ENCODE results near the gene DNM3. TPM values are rescaled to one million over a fixed set of nuclear protein-coding genes. Genes with fewer than 3 reads are reported as not detected.

The DNM3 gene
- total and polyA plus RNA-seq, 9 donors: 3.1 to 6.5 (median 4.4) TPM

GRCh38 chr1:172394141-172394751 is 552.9 kb downstream of the DNM3 start:
- 60 to 77% (median 60%) methylated on average over 4 of the region's 4 CpGs for WGBS, 3 donors
- no peak overlapping the region for H3K27ac ChIP-seq
- H3K36me3 ChIP-seq: no peaks in the 10 kb centered on the region
- no peak for TF ChIP-seq POLR2A (IDR thresholded peaks at IDR 0.05)
- no peak for TF ChIP-seq CTCF (IDR thresholded peaks at IDR 0.05)
- TF ChIP-seq EP300 (IDR thresholded peaks at IDR 0.05): no peak
- H3K9me3 ChIP-seq: no peaks in the 10 kb centered on the region
- no peak for DNase-seq
- no peak overlapping the region for H3K4me3 ChIP-seq
- no peaks in the 10 kb centered on the region for H3K27me3 ChIP-seq
- H3K4me1 ChIP-seq (ENCODE audit: insufficient read depth): peaks cover 5% of the 10 kb centered on the region
- intact Hi-C loops (cut with DNase I): loop anchor here in 1 of 4 donors (10.0 kb wide), 1 partner anchor 109 kb away; no protein-coding TSS in a partner anchor

GRCh38 chr1:172394811-172395210 is 553.5 kb downstream of the DNM3 start:
- Histone ChIP-seq H3K9me3 (no peaks in the 10 kb centered on the region), H3K36me3 (no peaks in the 10 kb centered on the region), H3K27ac (no peak overlapping the region), H3K27me3 (no peaks in the 10 kb centered on the region), H3K4me1 (ENCODE audit: insufficient read depth) (peaks cover 5% of the 10 kb centered on the region), H3K4me3 (no peak overlapping the region)
- 83 to 92% (median 87%) methylated on average over 5 of the region's 5 CpGs for WGBS, 3 donors
- DNase-seq: no peak
- intact Hi-C loops (cut with DNase I): loop anchor here in 2 of 4 donors (5.0 to 10.0 kb wide), 2 partner anchors 110 to 253 kb away; no protein-coding TSS in a partner anchor
- TF ChIP-seq EP300 (IDR thresholded peaks at IDR 0.05) (no peak), CTCF (IDR thresholded peaks at IDR 0.05) (no peak), POLR2A (IDR thresholded peaks at IDR 0.05) (no peak)

GRCh38 chr1:172395576-172395975 is 554.3 kb downstream of the DNM3 start:
- WGBS, 3 donors: 85 to 92% (median 90%) methylated on average over 3 of the region's 3 CpGs
- H3K27me3 ChIP-seq: no peaks in the 10 kb centered on the region
- no peak overlapping the region for H3K4me3 ChIP-seq
- no peaks in the 10 kb centered on the region for H3K9me3 ChIP-seq
- H3K27ac ChIP-seq: no peak overlapping the region
- peaks cover 2% of the 10 kb centered on the region for H3K4me1 ChIP-seq (ENCODE audit: insufficient read depth)
- intact Hi-C loops (cut with DNase I): loop anchor here in 2 of 4 donors (5.0 to 10.0 kb wide), 2 partner anchors 111 to 253 kb away; no protein-coding TSS in a partner anchor
- DNase-seq: no peak
- H3K36me3 ChIP-seq: no peaks in the 10 kb centered on the region
- TF ChIP-seq EP300 (IDR thresholded peaks at IDR 0.05) (no peak), POLR2A (IDR thresholded peaks at IDR 0.05) (no peak), CTCF (IDR thresholded peaks at IDR 0.05) (no peak)

- H3K27ac ChIP-seq: no peak overlapping the region
- TF ChIP-seq POLR2A (IDR thresholded peaks at IDR 0.05) (no peak), EP300 (IDR thresholded peaks at IDR 0.05) (no peak), CTCF (IDR thresholded peaks at IDR 0.05) (no peak)
- DNase-seq: no peak
- no peak overlapping the region for H3K4me3 ChIP-seq
- H3K4me1 ChIP-seq (ENCODE audit: insufficient read depth): no peaks in the 10 kb centered on the region
- intact Hi-C loops (cut with DNase I): loop anchor here in 2 of 4 donors (5.0 to 10.0 kb wide), 2 partner anchors 112 to 255 kb away; no protein-coding TSS in a partner anchor
- no peaks in the 10 kb centered on the region for H3K36me3 ChIP-seq
- no peaks in the 10 kb centered on the region for H3K27me3 ChIP-seq
- no peaks in the 10 kb centered on the region for H3K9me3 ChIP-seq
- WGBS, 3 donors: 57 to 77% (median 64%) methylated on average over 3 of the region's 3 CpGs
Observed at GRCh38 chr1:172397221-172397620, 555.9 kb downstream of the DNM3 start.
